HUDEP-2 (cell line): Measurements from ENCODE around the gene PLAGL2.
"Not testable (repeated sequence)": the region's sequence is repeated elsewhere in the genome, so short reads cannot be mapped to it uniquely, and the experiment has no call there.

Experiments used
- DNase-seq, 76 experiments: peaks; one replicate each; lab custom pipeline; 2025; ENCODE audit not compliant: unreplicated experiment in 76 of 76; lab: John Stamatoyannopoulos, UW

The PLAGL2 gene

DNA sequence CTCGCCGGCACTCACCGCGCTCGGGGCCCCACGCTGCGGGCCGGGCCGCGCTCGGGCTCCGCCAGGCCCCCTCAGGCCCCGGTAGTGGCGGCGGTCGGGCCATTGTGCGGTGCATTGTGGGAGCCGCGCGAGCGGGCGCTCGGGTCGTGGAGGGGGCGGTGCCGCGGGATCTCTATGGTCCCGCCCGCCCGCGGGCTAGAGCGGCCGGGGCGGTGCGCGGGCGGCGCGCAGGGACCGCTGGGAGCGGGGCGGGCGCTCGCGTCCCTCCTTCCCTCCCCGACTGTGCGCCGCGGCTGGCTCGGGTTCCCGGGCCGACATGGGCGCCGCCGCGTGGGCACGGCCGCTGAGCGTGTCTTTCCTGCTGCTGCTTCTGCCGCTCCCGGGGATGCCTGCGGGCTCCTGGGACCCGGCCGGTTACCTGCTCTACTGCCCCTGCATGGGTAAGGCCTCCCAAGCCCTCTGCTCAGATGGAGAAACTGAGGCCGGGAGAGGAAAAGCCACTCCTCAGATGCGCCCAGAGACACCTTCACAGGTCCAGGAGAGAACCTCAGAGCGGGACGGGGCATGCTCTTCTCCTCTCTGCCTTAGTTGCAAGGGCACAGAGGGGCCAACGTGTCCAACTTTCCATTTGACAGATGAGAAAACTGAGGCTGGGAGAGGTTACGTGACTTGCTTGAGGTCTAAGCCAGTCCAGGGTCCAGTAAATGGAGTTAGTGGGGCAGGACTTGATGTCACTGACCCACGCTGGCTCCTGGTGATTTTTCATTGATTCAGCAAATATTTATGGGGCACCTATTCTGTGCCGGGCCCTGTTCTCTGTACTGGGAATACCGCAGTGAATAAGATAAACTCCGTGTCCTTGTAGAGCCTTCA lies at the start of gene PLAGL2, which contains the start of gene POFUT1:
PLAGL2 (minus strand) TSS at position 118 of the 873 bp plus-strand sequence. CDS start 5,565 bp downstream, outside the sequence.
POFUT1 (plus strand) TSS at position 255 of the 873 bp plus-strand sequence; CDS start at position 317, 62 bp downstream.
- DNase-seq: peak in 72 of 76 experiments; percentile 14 to 87 (median 72)

- DNase-seq: no peak
Observed at GRCh38 chr20:32252189-32252588, 44.6 kb upstream of the PLAGL2 start.

- DNase-seq: no peak
Observed at GRCh38 chr20:32251470-32251869, 43.9 kb upstream of the PLAGL2 start.

DNA sequence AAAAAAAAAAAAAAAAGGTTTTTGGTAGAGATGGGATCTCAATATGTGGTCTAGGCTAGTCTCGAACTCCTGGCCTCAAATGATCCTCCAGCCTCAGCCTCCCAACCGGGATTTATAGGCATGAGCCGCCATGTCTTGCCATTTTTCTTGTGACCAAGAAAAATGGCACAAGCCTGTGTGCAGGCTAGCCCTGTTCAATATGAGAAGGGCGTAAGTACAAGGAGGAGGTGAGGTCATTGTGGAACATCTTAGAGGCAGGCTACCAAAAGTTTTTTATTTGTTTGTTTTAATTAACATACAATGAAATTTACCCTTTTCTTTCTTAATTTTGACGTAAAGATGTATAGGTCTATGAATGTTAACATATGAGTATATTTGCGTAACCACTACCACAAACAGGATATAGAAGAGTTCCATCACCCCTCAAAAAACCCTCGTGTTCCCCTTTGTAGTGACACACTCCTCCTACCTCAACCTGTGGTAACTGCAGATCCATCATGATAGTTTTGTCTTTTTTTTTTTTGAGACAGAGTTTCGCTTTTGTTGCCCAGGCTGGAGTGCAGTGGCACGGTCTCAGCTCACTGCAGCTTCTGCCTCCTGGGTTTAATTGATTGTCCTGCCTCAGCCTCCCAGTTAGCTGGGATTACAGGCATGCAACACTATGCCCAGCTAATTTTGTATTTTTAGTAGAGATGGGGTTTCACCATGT lies 41.6 kb upstream of the PLAGL2 start:
- no peak for DNase-seq

DNA sequence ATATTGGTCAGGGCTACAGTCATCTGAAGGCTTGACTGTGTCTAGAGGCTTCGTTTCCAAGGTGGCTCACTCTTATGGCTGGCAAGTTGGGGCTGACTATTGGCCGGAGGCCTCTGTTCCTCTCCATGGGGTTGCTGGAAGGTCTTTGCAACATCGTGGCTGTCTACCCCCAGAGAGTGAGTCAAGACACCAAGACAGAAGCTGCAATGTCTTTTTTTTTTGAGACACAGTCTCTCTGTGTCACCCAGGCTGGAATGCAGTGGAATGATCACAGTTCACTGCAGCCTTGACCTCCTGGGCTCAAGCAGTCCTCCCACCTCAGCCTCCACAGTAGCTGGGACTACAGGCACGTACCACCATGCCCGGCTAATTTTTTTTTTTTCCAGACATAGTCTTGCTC lies 40.5 kb upstream of the PLAGL2 start:
- no peak for DNase-seq

- not testable (repeated sequence) for DNase-seq
Observed at GRCh38 chr20:32246208-32246607, 38.7 kb upstream of the PLAGL2 start.

DNA sequence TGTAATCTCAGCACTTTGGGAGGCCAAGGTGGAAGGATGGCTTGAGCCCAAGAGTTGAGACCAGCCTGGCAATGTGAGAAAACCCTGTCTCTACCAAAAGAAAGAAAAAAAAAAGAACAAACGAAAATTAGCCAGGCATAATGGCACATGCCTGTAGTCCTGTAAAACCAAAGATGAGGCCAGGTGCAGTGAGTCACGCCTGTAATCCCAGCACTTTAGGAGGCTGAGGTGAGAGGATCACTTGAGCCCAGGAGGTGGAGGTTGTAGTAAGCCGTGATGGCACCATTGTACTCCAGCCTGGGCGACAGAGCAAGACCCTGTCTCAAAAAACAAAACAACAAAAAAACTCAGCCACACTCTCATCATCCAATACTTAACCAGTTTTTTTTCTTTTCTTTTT lies 37.4 kb upstream of the PLAGL2 start:
- DNase-seq: no peak

- DNase-seq: no peak
Observed at GRCh38 chr20:32244150-32244823, 36.7 kb upstream of the PLAGL2 start.

GRCh38 chr20:32241807-32242206 lies 34.3 kb upstream of the PLAGL2 start:
- no peak for DNase-seq

DNA sequence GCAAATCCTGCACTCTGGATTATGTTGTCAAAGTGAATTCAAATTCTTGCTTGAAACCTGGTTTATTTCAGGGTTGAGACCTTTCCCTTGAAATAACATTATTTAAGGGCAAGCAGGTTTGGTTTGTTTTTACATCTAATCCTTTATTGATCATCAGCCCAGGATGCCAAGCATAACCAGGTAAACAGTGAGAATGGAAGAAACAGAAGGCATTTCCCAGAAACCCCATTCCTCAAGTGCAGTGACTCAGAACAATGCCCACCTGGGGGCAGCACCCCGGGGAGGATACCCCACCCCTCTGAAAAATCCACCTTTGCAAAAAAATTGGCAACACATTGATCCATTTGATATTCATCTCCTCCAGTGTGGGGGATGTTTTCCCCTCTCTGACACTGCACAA lies 32.7 kb upstream of the PLAGL2 start:
- no peak for DNase-seq

DNA sequence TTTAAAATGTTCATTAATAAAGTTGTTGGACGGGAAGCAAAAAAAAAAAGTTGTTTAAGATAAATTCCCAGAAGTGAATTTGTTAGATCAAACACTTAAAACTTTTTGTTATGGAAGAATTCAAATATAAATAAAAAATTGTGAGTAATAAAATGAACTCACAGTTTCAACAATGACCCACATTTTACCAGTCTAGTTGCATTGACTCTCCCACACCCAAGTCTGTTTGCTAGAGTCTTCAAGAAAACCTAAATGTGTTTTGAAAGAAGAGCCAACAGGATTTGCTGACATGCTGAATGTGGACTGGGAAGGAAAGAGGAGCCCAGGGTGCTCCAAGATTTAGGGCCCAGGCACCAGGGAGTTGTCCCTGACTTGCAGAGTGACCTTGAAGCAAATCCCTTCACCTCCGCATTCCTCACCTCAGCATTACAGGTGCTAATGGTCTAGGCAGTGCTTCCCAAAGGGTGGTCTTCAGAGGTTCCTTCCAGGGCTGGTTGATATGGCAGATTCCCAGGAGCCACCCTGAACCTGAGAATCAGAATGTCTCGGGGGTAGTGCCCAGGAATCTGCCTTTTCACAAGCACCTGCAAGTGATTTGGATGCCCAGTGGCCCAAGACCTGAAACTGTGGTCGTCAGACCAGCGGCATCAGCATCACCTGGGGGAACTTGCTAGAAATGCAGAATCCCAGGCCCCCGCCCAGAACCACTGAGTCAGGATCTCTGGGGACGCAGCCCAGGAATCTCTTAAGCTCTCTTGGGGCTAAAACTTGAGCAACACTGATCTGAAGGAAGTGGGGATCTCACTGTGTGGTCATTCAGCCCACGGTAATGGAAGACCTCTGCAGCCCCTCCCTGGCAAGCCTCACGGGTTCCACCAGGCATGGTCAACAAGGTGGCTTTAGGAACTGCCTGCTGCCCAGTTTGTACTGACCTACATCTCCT lies 31.2 kb upstream of the PLAGL2 start:
- DNase-seq: no peak

DNA sequence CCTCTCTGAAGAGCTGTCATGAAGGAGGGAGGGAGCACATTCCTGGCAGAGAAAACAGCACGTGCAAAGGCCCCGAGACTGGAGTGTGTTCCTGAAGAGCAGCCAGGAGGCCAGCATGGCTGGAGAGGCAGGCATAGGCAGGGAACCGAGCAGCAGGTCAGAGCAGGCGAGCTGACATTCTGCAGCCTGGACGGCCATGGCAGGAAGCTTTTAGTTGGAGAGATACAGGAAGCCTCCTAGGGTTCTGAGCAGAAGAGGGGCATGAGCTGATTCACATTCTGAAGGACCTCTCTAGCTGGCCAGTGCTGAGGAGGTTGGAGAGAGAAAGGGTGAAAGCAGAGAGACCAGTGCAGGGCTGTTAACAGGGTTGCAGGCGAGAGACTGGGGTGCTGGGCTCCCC lies 29.9 kb upstream of the PLAGL2 start:
- DNase-seq: peak in 1 of 76 experiments; percentile 1

DNA sequence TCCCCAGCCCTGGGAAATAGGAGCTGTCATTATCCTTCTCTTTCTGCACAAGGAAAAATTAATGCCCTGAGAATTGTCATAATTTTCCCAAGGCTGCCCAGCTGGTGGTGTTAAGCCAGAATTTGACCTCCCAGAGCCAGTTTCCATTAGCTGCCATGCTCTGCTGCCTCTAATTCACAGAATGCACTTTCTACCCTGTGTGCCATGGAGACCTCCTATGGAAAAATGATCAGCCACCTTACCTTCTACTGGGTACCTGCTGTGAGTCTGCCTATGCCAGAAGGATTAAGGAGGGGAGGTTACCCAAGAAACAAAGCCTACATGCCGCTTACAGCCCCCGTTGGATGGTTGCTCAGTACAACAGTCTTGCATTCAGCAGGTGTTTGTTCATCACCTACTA lies 29.3 kb upstream of the PLAGL2 start:
- DNase-seq: no peak

- DNase-seq: no peak
Observed at GRCh38 chr20:32236048-32236533, 28.5 kb upstream of the PLAGL2 start.

DNA sequence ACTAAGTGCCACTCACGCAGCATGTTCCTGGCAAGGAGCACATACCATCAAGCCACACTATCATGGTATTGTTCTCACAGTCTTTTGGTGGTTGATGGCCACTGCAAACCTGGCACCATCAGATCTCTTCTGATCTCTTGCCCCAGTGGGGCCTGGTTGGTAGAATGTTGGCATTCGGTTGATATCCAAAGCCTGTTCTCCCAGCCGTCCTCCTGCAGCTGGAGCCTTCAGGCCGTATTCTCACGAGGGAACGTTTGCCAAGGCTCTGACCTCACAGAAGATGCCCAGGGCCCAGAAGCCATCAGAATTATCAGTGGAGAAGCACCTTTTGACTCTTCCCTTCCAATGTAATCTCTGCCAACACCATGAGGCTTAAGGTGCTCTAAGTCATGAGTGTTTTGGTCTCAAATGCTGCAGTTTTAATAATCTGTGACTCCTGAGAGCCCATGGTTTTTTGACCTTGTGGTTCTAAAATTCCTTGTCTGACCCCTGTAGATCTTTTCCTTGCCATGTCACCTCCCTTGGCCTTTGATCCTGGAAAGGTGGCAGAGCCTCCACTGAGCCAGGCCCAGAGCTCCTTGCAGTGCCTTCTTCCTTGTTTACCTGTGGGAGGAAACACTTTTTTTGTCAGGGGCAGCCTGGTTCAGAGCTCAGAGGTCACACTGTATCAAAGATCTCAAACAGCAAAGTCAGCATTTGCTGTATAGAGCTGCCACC lies 27.9 kb upstream of the PLAGL2 start:
- no peak for DNase-seq

DNA sequence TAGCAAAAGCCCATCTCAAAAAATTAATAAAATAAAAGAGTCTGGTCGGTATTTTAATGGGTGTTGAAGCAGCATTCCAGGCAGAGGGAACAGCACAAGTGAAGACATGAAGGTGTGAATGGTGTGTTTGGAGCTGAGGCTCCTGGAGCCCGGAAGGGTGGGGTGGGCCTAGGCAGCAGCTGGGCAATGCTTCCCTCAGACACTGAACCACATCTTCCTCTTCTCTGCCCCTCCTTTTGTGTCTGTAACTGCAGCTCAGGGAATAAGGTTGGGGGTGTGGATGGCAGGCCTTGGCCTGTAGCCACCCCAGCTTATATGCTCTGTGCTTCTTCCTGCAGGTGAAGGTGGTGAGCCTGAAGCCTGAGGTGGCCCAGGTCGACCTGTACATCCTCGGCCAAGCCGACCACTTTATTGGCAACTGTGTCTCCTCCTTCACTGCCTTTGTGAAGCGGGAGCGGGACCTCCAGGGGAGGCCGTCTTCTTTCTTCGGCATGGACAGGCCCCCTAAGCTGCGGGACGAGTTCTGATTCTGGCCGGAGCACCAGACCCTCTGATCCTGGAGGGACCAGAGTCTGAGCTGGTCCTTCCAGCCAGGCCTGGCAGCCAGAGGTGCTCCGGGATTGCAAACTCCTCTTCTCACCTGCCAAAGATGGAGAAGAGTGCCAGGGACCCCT lies 26.7 kb upstream of the PLAGL2 start:
- DNase-seq: no peak

DNA sequence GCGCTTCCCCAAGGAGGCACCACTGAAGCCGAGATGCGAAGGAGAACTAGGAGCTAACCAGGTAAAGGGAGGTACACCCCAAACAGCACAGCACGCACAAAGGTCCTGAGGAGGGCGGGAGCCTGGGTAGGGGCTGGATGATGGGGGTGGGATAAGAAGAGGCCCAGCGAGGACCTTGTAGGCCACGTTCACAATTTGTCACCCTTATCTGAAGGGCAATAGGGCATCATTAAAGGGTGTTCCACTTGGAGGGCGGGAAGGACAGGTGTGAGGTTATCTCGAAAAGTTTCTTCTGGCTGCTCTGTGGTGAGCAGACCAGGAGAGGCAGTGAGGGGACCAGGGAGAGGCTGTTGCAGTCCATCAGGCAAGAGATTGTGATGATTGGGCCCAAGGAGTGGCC lies 25.7 kb upstream of the PLAGL2 start:
- no peak for DNase-seq

DNA sequence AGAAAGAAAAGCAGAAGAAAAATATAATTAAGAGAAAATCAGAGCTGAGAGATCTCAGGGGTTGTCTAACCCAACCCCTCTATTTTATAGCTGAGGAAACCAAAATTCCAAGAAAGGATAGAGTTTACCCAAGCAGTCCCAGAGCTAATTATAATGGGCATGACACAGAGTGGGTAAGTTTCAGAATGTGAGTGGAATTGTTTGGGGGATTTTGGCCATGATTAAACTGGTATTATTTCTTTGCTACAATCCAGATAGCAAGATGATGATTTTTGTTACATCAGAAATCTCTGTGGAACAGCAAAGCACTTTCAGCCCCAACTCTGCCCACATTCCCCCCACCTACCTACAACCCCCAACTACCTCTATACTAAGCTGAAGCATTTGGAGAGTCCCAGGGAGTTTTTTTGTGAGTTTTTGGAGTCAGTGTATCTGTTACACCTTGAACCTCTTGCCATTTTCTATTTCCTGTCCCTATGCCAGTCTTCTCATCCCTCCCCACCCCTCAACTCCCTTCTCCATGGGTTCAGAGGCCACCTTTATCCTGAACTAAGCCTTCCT lies 24.9 kb upstream of the PLAGL2 start:
- DNase-seq: no peak
